SK-N-MC (cell line): Measurements from ENCODE around the gene PLAC8.
"Not testable (repeated sequence)": the region's sequence is repeated elsewhere in the genome, so short reads cannot be mapped to it uniquely, and the experiment has no call there.

Experiments used
- DNase-seq: peaks from one replicate; pipeline ENCODE4 v3.0.0-alpha.2; 2011; ENCODE audit warnings: low read depth, low spot score
- H3K27ac ChIP-seq: fragments of 200-600 bp; sonication (generic); 2 replicates; pipeline ENCODE4 v1.5.1; 2016; ENCODE audit warnings: mixed run types
- H3K36me3 ChIP-seq: fragments of 200-600 bp; sonication (generic); 2 replicates; pipeline ENCODE4 v1.6.1; 2017; ENCODE audit warnings: antibody characterized with exemption, low read length, mixed read lengths; ENCODE audit not compliant: insufficient read depth
- H3K4me3 ChIP-seq: fragments of 200-600 bp; sonication (generic); 2 replicates; pipeline ENCODE4 v1.5.1; 2016
- H3K9ac ChIP-seq: fragments of 200-600 bp; sonication (generic); 2 replicates; pipeline ENCODE4 v1.8.0; 2017; ENCODE audit warnings: mixed run types, mixed read lengths; ENCODE audit not compliant: insufficient read length
- H3K9me3 ChIP-seq: fragments of 200-600 bp; sonication (generic); 2 replicates; pipeline ENCODE4 v1.6.1; 2017; ENCODE audit warnings: low read depth, mild to moderate bottlenecking, antibody characterized with exemption, low read length, moderate library complexity, mixed read lengths
- EZH2 ChIP-seq: fragments of 200-600 bp; sonication (generic); IDR thresholded peaks from one replicate; pipeline ENCODE4 v1.6.1; 2017; ENCODE audit warnings: antibody characterized with exemption
- FOXP2 ChIP-seq: optimal IDR thresholded peaks from 2 replicates; pipeline ENCODE3; 2011; ENCODE audit warnings: mild to moderate bottlenecking, moderate library complexity; ENCODE audit not compliant: insufficient read depth; ENCODE audit errors: extremely low read length, control extremely low read depth
- POLR2AphosphoS5 ChIP-seq: IDR thresholded peaks from 2 replicates; pipeline ENCODE4 v1.6.1; 2012; ENCODE audit warnings: mild to moderate bottlenecking, low read depth, low read length, borderline replicate concordance

The PLAC8 gene

GRCh38 chr4:83083925-83084475 lies 30.5 kb downstream of the PLAC8 start:
- Histone ChIP-seq H3K36me3 (no peaks in the 10 kb centered on the region), H3K9me3 (no peaks in the 10 kb centered on the region), H3K4me3 (no peak overlapping the region), H3K9ac (no peak overlapping the region), H3K27ac (no peak overlapping the region)
- no peak for TF ChIP-seq POLR2AphosphoS5
- no peak for TF ChIP-seq FOXP2
- no peak for TF ChIP-seq EZH2
- DNase-seq: no peak

- no peak for DNase-seq
- Histone ChIP-seq H3K27ac (no peak overlapping the region), H3K36me3 (no peaks in the 10 kb centered on the region), H3K4me3 (no peak overlapping the region), H3K9me3 (no peaks in the 10 kb centered on the region), H3K9ac (no peak overlapping the region)
- TF ChIP-seq POLR2AphosphoS5: no peak
- TF ChIP-seq EZH2: no peak
- no peak for TF ChIP-seq FOXP2
Measured at GRCh38 chr4:83082777-83083176, 31.8 kb downstream of the PLAC8 start.

DNA sequence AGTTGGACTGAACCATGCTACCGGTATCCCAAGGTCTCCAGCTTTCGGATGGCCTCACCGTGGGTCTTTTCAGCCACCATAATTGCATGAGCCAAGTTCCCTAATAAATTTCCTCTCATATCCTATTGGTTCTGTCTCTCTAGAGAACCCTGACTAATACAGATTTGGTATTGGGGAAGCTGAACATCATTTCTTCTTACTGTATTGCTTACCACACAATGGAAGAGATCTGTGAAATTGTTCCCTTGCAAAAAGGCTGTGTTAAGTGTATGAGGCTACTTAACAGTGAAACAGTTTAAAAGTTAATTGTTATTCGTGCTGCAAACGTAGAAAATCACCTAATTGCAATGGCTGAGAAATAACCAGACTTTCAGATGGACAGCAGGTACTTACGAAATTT lies 34.0 kb downstream of the PLAC8 start:
- Histone ChIP-seq H3K36me3 (peaks cover 14% of the 10 kb centered on the region), H3K4me3 (no peak overlapping the region), H3K9ac (no peak overlapping the region), H3K27ac (no peak overlapping the region), H3K9me3 (no peaks in the 10 kb centered on the region)
- DNase-seq: no peak
- TF ChIP-seq EZH2 (no peak), POLR2AphosphoS5 (no peak), FOXP2 (no peak)

GRCh38 chr4:83075311-83076095 lies 39.0 kb downstream of the PLAC8 start:
- DNase-seq: no peak
- Histone ChIP-seq H3K9me3 (no peaks in the 10 kb centered on the region), H3K4me3 (no peak overlapping the region), H3K36me3 (peaks cover 20% of the 10 kb centered on the region), H3K27ac (peak overlapping the region; percentile 3), H3K9ac (no peak overlapping the region)
- TF ChIP-seq EZH2: no peak
- no peak for TF ChIP-seq POLR2AphosphoS5
- no peak for TF ChIP-seq FOXP2

DNA sequence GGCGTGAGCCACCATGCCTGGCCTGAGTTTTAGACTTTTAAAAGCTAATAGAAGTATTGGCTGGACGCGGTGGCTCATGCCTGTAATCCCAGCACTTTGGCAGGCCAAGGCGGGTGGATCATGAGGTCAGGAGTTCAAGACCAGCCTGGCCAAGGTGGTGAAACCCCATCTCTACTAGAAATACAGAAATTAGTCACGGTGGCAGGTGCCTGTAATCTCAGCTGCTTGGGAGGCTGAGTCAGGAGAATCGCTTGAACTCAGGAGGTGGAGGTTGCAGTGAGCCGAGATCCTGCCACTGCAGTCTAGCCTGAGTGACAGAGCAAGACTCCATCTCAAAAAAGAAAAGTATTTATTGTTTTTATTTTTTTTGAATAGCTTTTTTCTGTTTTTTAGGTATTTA lies 39.7 kb downstream of the PLAC8 start:
- H3K9me3 ChIP-seq, DNase-seq, H3K4me3 ChIP-seq, H3K9ac ChIP-seq, H3K27ac ChIP-seq: not testable (repeated sequence)
- H3K36me3 ChIP-seq: peaks cover 25% of the 10 kb centered on the region

GRCh38 chr4:83074086-83074704 lies 40.3 kb downstream of the PLAC8 start:
- peak; percentile 53 for DNase-seq
- Histone ChIP-seq H3K27ac (no peak overlapping the region), H3K4me3 (no peak overlapping the region), H3K9me3 (no peaks in the 10 kb centered on the region), H3K9ac (no peak overlapping the region), H3K36me3 (peaks cover 26% of the 10 kb centered on the region)
- no peak for TF ChIP-seq FOXP2
- TF ChIP-seq POLR2AphosphoS5: no peak
- no peak for TF ChIP-seq EZH2

DNA sequence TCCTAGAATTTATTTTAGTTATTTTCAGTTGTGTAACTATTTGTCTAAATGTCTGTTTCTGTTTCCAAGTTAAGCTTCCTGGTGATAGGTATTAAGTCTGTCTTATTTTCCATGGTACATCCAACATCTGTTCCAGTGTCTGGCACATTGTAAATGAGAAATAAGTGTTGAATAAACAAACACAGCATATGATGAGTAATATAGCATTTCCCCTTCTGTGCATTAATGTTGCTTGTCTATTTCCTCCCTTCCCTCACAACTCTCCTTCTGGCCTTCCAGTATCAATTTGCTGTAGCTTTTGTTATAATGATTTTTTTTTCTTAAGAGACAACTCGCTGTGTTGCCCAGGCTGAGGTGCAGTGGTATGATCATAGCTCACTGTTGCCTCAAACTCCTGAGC lies 43.4 kb downstream of the PLAC8 start:
- TF ChIP-seq FOXP2 (no peak), POLR2AphosphoS5 (no peak), EZH2 (no peak)
- Histone ChIP-seq H3K4me3 (no peak overlapping the region), H3K27ac (no peak overlapping the region), H3K9me3 (no peaks in the 10 kb centered on the region), H3K9ac (no peak overlapping the region), H3K36me3 (peaks cover 38% of the 10 kb centered on the region)
- no peak for DNase-seq

- no peak overlapping the region for H3K9ac ChIP-seq
- H3K36me3 ChIP-seq: peaks cover 58% of the 10 kb centered on the region
- DNase-seq: no peak
- H3K9me3 ChIP-seq: no peaks in the 10 kb centered on the region
- H3K27ac ChIP-seq: no peak overlapping the region
- no peak overlapping the region for H3K4me3 ChIP-seq
- TF ChIP-seq EZH2 (no peak), FOXP2 (no peak), POLR2AphosphoS5 (no peak)
Measured at GRCh38 chr4:83067058-83067639, 47.4 kb downstream of the PLAC8 start.

DNA sequence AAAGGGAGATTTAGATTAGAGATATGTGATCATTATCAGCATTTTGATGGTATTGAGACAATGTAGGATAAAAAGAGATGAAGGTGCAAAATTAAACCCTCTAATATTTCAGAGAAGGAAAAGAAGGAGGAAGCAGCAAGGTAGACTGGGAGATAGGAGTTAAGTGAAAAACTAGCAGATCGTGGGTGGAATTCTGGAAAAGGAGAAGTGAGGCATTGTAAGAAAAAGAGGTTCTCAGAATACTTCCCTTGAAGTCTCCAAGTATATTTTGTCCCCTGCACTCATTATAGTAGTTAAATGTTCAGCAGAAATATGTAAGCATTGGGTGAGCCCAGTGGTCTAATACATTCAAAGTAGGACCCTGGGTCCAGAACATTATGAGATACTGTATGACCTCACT lies 49.3 kb downstream of the PLAC8 start:
- no peak for DNase-seq
- H3K27ac ChIP-seq: no peak overlapping the region
- no peak overlapping the region for H3K9ac ChIP-seq
- H3K9me3 ChIP-seq: no peaks in the 10 kb centered on the region
- TF ChIP-seq FOXP2 (no peak), EZH2 (no peak), POLR2AphosphoS5 (no peak)
- H3K4me3 ChIP-seq: no peak overlapping the region
- peaks cover 70% of the 10 kb centered on the region for H3K36me3 ChIP-seq
